ENCODE results near the gene DCHS1.

DNA sequence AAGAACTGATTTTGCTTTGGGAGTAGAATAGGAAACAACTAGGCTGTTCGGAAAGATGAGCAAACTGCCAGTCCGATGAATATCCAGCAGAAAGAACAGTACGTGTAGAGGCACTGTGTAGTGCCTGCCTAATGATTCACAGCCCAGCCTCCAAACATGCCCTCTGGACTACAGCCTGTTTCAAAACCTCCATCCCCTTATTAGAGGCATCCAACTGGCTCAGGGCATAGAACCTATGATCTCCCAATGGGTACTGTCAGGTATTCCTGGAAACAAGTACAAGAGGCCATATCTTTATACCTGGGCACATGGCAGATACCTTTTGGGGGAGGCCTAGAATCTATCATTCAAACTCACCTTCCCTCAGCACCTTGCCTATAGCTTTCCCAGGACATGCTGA lies 57.1 kb downstream of the DCHS1 start:
- TF ChIP-seq CREB1 (CRISPR knock-in tag; IDR thresholded peaks at IDR 0.05) = no peak
- TF ChIP-seq, protein P1, sequence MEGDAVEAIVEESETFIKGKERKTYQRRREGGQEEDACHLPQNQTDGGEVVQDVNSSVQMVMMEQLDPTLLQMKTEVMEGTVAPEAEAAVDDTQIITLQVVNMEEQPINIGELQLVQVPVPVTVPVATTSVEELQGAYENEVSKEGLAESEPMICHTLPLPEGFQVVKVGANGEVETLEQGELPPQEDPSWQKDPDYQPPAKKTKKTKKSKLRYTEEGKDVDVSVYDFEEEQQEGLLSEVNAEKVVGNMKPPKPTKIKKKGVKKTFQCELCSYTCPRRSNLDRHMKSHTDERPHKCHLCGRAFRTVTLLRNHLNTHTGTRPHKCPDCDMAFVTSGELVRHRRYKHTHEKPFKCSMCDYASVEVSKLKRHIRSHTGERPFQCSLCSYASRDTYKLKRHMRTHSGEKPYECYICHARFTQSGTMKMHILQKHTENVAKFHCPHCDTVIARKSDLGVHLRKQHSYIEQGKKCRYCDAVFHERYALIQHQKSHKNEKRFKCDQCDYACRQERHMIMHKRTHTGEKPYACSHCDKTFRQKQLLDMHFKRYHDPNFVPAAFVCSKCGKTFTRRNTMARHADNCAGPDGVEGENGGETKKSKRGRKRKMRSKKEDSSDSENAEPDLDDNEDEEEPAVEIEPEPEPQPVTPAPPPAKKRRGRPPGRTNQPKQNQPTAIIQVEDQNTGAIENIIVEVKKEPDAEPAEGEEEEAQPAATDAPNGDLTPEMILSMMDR (IDR thresholded peaks at IDR 0.05) = no peak
